ENCODE data around the gene GLIS1. TPM values are rescaled to one million over a fixed set of nuclear protein-coding genes. Genes with fewer than 3 reads are reported as not detected.

Gene GLIS1
- total RNA-seq, 1 donor from 2014 or later = 17.4 TPM

DNA sequence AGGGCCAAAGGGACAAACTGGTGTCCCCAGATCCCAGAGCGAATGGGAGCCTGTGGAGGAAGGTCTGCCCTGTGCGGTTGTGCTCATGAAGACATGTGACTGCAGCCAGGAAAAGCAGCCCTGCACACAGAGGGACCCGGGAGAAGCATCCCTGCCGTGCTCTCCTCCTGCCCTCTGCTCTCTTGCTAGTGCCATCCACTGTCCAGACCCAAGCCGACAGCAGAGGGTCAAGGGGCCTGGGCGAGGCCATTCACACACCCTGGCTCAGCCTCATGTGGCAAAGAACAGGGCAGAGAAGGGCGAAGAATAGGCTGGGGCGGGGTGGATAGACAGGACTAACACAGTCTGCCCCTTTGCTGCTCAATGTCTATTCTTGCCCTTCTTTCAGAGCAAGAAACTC, 262.4 kb downstream of the GLIS1 start:
- peaks cover 12% of the 10 kb centered on the region for H3K27me3 Mint-ChIP-seq (ENCODE audit: low read depth)
- no peaks in the 10 kb centered on the region for H3K36me3 Mint-ChIP-seq (ENCODE audit: low read depth)
- no peak overlapping the region for H3K4me3 Mint-ChIP-seq (ENCODE audit: unreplicated experiment)
- peaks cover 9% of the 10 kb centered on the region for H3K4me1 Mint-ChIP-seq (ENCODE audit: low read depth)
- no peak for DNase-seq (ENCODE audit: low spot score)
- H3K27ac Mint-ChIP-seq (ENCODE audit: unreplicated experiment) = no peak overlapping the region
- TF ChIP-seq, protein P1, sequence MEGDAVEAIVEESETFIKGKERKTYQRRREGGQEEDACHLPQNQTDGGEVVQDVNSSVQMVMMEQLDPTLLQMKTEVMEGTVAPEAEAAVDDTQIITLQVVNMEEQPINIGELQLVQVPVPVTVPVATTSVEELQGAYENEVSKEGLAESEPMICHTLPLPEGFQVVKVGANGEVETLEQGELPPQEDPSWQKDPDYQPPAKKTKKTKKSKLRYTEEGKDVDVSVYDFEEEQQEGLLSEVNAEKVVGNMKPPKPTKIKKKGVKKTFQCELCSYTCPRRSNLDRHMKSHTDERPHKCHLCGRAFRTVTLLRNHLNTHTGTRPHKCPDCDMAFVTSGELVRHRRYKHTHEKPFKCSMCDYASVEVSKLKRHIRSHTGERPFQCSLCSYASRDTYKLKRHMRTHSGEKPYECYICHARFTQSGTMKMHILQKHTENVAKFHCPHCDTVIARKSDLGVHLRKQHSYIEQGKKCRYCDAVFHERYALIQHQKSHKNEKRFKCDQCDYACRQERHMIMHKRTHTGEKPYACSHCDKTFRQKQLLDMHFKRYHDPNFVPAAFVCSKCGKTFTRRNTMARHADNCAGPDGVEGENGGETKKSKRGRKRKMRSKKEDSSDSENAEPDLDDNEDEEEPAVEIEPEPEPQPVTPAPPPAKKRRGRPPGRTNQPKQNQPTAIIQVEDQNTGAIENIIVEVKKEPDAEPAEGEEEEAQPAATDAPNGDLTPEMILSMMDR (IDR thresholded peaks at IDR 0.05) = no peak
- H3K9me3 Mint-ChIP-seq (ENCODE audit: low read depth) = no peaks in the 10 kb centered on the region

DNA sequence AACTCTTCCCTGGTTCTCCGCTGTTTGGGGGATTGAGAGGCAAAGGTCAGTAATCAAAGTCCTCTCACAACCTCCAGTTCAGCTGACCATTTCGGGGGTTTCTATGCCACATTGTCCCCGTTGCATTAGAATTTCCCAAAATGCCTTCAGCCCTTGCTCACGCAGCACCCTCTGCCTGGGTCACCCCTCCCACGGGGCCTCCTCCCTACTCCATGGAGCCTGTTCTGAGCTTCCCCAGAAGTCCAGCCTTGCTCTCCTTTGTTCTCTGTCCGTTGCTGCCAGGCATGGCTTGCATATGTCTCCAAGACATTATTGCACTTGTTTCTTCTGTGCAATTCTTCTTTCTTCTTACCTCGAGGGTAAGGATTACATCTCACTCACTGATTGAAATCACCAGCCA, 263.3 kb downstream of the GLIS1 start:
- Mint-ChIP-seq H3K4me3 (ENCODE audit: unreplicated experiment) (no peak overlapping the region), H3K27me3 (ENCODE audit: low read depth) (peaks cover 8% of the 10 kb centered on the region), H3K9me3 (ENCODE audit: low read depth) (no peaks in the 10 kb centered on the region), H3K4me1 (ENCODE audit: low read depth) (peaks cover 9% of the 10 kb centered on the region), H3K27ac (ENCODE audit: unreplicated experiment) (no peak overlapping the region), H3K36me3 (ENCODE audit: low read depth) (no peaks in the 10 kb centered on the region)
- no peak for DNase-seq (ENCODE audit: low spot score)
- TF ChIP-seq, protein P1 (IDR thresholded peaks at IDR 0.05) = no peak

DNA sequence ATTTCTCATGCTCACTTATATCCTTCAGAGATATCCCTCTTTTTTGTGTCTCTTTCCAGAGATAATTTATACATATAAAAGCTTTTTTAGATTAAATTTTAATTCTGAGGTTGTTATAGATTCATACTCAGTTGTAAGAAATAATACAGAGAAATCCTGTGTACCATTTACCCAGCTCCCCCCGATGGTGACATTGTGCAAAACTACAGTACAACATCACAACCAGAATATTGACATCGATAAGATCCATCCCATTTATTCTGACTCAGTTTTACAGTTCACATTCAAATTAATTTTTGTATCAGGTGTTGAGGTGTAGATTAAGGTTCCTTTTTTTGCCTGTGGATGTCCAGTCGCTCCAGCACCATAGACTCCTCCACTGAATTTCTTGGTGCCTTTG, 265.5 kb downstream of the GLIS1 start:
- H3K36me3 Mint-ChIP-seq (ENCODE audit: low read depth) = no peaks in the 10 kb centered on the region
- TF ChIP-seq, protein P1 (IDR thresholded peaks at IDR 0.05) = peak; percentile 73
- H3K4me3 Mint-ChIP-seq (ENCODE audit: unreplicated experiment) = no peak overlapping the region
- H3K4me1 Mint-ChIP-seq (ENCODE audit: low read depth) = peaks cover 9% of the 10 kb centered on the region
- no peak for DNase-seq (ENCODE audit: low spot score)
- H3K27me3 Mint-ChIP-seq (ENCODE audit: low read depth) = peaks cover 6% of the 10 kb centered on the region
- H3K27ac Mint-ChIP-seq (ENCODE audit: unreplicated experiment) = no peak overlapping the region
- H3K9me3 Mint-ChIP-seq (ENCODE audit: low read depth) = no peaks in the 10 kb centered on the region

DNA sequence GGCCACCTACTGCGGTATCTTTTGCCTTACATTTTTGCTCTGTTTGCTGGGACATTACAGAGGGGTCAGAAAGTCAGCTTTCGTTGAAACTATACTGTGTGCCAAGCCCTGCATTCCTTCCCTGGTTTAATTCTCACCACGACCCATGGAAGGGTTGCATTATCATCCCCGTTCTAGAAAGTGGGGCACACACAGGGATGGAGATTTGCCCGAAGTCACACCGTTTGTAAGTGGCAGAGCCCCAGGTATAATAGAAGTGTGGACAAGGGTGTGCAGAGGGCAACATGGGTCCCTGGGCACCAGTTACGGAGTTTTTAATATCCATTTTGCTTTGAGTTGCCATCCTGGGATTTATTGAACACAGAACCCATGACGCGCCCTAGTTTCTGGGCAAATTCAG, 268.0 kb downstream of the GLIS1 start:
- Mint-ChIP-seq H3K36me3 (ENCODE audit: low read depth) (no peaks in the 10 kb centered on the region), H3K4me3 (ENCODE audit: unreplicated experiment) (no peak overlapping the region), H3K4me1 (ENCODE audit: low read depth) (no peaks in the 10 kb centered on the region), H3K27ac (ENCODE audit: unreplicated experiment) (no peak overlapping the region), H3K27me3 (ENCODE audit: low read depth) (peaks cover 4% of the 10 kb centered on the region), H3K9me3 (ENCODE audit: low read depth) (no peaks in the 10 kb centered on the region)
- DNase-seq (ENCODE audit: low spot score) = no peak
- TF ChIP-seq, protein P1 (IDR thresholded peaks at IDR 0.05) = no peak

DNA sequence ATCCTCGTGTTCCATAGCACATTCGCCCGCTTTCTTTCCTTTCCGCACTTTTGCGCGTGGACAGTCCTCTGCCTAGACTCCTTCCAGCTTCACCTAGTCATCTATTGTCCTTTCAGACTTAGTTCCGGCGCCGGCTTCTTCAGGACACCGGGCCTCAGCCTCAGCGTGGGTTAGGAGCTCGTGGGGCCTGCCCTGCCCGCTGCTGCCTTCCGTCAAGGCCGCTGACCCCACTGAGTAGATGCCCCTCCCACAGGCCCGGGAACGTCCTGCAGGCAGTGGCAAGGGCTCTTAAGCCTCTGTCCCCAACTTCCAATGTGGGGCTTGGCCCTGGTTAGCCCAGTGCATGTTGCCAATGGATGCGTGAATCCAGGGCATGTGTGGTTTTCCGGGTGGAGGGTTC, 268.4 kb downstream of the GLIS1 start:
- no peaks in the 10 kb centered on the region for H3K27me3 Mint-ChIP-seq (ENCODE audit: low read depth)
- no peak overlapping the region for H3K4me3 Mint-ChIP-seq (ENCODE audit: unreplicated experiment)
- H3K27ac Mint-ChIP-seq (ENCODE audit: unreplicated experiment) = no peak overlapping the region
- no peak for DNase-seq (ENCODE audit: low spot score)
- no peaks in the 10 kb centered on the region for H3K36me3 Mint-ChIP-seq (ENCODE audit: low read depth)
- no peaks in the 10 kb centered on the region for H3K4me1 Mint-ChIP-seq (ENCODE audit: low read depth)
- TF ChIP-seq, protein P1 (IDR thresholded peaks at IDR 0.05) = no peak
- no peaks in the 10 kb centered on the region for H3K9me3 Mint-ChIP-seq (ENCODE audit: low read depth)
